CMK (cell line): ENCODE data around the gene DTD2.
"Not testable (repeated sequence)": the region's sequence is repeated elsewhere in the genome, so short reads cannot be mapped to it uniquely, and the experiment has no call there.

Source experiments
- DNase-seq: peaks from one replicate; pipeline ENCODE4 v3.0.0-alpha.2; 2010; ENCODE audit warnings: low read depth

Gene DTD2

GRCh38 chr14:31456841-31457664 is at the start of gene DTD2:
DTD2 (minus strand) TSS chr14:31457506; CDS start chr14:31457393, 113 bp downstream.
- DNase-seq: peak; percentile 69

- no peak for DNase-seq
These were observed 48.1 kb upstream of the DTD2 start for GRCh38 chr14:31505411-31505810.

- no peak for DNase-seq
These were observed 44.6 kb upstream of the DTD2 start for GRCh38 chr14:31501870-31502269.

- DNase-seq: no peak
These were observed 35.6 kb upstream of the DTD2 start for GRCh38 chr14:31492759-31493498.

- DNase-seq: no peak
These were observed 32.4 kb upstream of the DTD2 start for GRCh38 chr14:31489691-31490090.

DNA sequence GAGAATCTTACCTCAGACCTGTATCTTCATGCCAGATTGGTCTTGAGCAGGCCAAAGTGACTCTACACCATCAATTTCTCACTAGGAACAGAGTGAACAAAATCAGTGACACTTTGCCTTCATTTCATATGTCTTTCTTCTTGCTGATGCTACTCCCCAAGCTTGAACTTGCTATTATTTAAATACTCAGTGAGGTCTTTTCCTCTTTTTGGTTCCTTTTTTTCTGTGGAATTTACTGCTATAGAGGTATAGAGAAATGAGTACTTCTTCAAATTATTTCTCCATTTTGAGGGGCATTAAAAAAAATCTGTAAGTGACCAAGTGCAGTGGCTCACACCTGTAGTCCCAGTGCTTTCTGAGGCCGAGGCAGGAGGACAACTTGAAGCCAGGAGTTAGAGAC is 30.6 kb upstream of the DTD2 start, which contains the start of gene GPR33:
Gene GPR33, minus strand, starts transcription at position 154 of the 400 bp plus-strand sequence. CDS start 4,074 bp downstream, outside the sequence.
- DNase-seq: no peak

DNA sequence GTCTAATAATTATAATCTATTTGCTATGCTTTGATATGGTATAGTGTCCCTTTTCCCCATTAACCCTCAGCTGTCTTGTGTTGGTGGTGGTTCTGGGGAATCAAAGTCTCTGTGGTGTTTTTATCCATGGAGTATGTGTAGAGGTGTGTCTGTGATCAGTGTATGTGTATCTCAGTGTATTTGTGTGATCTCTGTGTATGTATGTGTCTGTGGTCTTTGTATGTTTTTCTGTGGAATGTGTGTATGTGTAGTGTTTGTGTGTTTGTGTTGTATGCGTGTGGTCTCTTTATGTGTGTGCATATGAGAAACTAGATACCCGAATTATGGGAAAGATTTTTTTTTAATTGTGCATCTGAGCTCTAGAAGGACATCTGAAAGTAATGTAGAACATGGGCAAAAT is 29.5 kb upstream of the DTD2 start:
- DNase-seq: no peak

- DNase-seq: no peak
These were observed 27.4 kb upstream of the DTD2 start for GRCh38 chr14:31484754-31485153.

- DNase-seq: no peak
These were observed 22.9 kb upstream of the DTD2 start for GRCh38 chr14:31480156-31480555.

DNA sequence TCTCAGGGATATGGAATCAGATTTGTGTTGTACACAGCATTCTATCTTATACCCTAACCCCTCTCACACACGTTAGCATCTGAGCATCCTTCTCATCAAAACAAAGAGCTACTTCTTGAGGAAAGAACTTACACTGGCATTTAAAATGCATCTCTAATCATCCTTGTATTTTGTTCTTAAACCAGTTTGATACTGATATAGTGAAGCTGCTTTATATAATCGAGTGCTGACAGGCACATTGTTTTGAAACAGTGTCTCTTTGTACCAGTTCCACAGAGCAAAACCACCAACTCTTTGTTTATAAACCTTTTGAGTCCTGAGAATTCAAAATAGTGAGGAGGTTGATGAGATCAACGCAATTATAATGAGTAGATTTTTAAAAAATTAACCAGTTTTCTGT is 21.7 kb upstream of the DTD2 start:
- no peak for DNase-seq

DNA sequence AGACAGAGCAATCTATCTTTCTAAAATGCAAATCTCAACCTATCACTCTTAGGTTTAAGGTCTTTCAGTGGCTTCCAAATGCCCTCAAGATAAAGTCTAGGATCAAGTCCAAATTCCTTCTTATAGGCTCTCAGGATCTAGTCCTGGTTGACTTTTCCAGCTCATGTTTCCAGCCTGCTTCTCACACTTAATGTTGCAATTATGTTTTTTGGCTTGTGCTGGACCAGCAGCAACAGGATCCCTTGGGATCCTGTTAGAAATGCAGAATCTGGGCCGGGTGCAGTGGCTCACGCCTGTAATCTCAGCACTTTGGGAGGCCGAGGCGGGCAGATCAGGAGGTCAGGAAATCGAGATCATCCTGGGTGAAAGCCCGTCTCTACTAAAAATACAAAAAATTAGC is 19.9 kb upstream of the DTD2 start:
- no peak for DNase-seq

- DNase-seq: no peak
These were observed 19.0 kb upstream of the DTD2 start for GRCh38 chr14:31476131-31476866.

- DNase-seq: no peak
These were observed 9.2 kb upstream of the DTD2 start for GRCh38 chr14:31466554-31466953.

GRCh38 chr14:31465111-31465510 is 7.8 kb upstream of the DTD2 start:
- DNase-seq: no peak

- DNase-seq: not testable (repeated sequence)
These were observed 5.1 kb upstream of the DTD2 start for GRCh38 chr14:31462450-31462849.

DNA sequence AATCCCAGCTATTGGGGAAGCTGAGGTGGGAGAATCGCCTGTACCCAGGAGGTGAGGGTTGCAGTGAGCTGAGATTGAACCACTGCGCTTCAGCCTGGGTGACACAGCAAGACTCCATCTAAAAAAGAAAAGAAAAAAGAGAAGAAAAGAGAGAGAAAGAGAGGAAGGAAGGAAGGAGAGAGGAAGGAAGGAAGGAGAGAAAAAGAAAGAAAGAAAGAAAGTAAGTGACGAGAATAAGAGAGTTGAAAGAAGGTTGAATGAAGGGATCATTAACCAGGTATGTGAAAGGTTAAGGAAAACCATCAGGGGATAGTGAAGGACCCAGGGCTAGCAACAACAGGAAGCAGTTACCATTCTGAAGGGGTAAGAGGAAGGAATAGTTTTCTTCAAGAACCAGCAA is 4.2 kb upstream of the DTD2 start:
- DNase-seq: no peak

GRCh38 chr14:31457665-31458659 is 656 bp upstream of the DTD2 start:
- DNase-seq: no peak

GRCh38 chr14:31449971-31450610 is 7.2 kb downstream of the DTD2 start:
- DNase-seq: no peak

DNA sequence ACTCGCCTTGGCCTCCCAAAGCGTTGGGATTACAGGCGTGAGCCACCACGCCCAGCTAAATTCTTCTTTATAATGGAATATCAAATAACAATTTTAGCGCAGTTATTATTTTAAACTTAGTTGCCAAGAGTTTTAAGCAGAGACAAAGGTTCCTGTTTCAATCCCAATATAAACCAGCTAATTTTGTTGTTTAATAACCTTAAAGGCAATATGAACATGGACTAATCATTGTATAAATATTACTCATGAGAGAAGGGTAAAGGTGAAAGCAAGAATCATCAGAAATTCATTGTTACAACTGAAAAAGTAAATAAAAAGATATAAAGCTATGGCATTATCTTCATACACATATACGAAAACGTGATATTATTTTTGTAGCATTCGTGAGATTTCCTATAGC is 8.2 kb downstream of the DTD2 start:
- no peak for DNase-seq

DNA sequence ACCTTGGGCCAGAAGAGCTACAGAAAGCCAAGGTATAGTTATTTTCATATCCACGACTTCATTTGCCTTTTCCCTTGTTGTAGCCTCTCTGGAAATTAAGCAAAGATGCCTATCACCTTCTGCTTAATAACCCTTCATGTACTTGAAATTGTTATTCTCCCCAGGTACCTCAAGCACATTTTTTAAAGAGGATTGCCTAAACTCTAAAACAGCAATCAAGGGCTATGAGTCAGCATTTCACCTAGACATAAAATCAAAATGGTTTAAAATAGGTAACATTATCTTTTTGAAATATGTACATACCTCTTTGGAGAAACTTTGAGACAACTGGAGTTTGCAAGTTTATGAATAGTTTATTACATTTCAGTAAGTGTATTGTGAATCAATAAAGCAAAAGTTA is 11.6 kb downstream of the DTD2 start:
- no peak for DNase-seq

DNA sequence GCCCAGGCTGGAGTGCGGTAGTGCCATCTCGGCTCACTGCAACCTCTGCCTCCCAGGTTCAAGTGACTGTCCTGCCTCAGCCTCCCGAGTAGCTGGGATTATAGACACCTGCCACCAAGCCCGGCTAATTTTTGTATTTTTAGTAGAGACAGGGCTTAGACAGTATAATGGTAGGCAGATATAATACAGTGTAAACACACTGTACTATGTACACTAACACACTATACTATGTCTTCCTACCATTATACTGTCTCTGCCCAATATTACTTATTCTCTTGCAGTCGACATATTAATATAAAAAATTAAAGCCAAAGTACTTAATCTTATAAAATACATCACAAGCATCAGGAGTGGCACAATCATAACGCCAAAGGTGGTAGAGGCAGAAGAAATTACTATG is 15.0 kb downstream of the DTD2 start:
- DNase-seq: no peak
